ENCODE measurements around the gene PLEKHS1.
"Not testable (repeated sequence)": the region's sequence is repeated elsewhere in the genome, so short reads cannot be mapped to it uniquely, and the experiment has no call there.

PLEKHS1 gene

DNA sequence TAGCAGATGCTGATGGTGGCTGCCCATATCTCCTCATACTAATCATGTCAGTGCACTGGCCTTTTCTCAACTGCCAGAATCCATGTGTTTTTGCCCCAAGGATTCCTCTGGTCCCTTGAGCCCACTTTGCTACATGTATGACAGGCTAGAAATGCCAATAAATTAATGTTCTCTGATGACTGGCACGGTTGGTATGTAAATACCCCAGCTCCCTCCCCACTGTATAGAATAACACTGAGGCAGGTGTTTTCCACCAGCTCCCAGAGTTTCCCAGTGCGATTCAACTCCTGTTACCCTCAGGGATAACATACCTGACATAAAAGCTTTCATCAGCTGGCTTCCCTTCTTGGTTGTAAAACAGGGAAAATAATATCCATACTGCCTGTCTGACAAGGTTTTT, 9.0 kb upstream of the PLEKHS1 start:
- no peak for DNase-seq (ENCODE audit: low spot score)

GRCh38 chr10:113743594-113743993, 7.9 kb upstream of the PLEKHS1 start:
- no peak for DNase-seq (ENCODE audit: low spot score)

GRCh38 chr10:113745374-113745773, 6.1 kb upstream of the PLEKHS1 start:
- no peak for DNase-seq (ENCODE audit: low spot score)

- DNase-seq (ENCODE audit: low spot score) = no peak
Observed at GRCh38 chr10:113746217-113746957, 5.1 kb upstream of the PLEKHS1 start.

- no peak for DNase-seq (ENCODE audit: low spot score)
Observed at GRCh38 chr10:113752553-113752952, 1.1 kb downstream of the PLEKHS1 start.

DNA sequence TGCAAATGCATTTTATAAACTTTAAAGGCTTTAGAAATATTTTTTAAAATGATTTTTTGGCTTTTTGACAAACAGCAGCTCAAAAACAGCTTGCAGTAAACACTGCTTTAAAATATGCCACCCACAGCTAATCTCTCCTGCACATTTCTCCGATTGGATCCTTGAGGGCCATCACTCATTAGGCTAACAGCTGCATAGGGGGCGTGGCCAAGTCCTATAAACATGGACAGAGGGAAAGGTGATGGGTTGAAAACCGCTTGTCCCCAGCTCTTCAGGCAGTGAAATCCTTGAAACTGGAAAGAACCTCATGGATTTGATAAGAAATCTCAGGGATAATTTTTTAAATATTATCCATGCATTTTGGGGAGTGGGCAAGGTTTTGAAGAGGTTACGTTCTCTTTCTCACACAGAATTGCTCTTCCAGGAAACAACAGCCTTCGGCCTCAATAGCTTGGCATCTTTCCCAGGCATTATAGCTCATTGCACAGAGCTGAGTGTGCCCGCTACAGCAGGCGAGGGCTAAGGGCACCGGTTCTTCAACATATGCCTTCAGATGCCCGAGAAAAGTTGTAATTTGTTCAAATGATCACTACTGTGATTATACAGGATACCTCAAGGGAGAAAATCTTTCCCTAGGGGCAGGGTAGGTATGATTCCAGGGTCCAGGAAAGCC, 1.7 kb downstream of the PLEKHS1 start:
- DNase-seq (ENCODE audit: low spot score) = no peak

- no peak for DNase-seq (ENCODE audit: low spot score)
Observed at GRCh38 chr10:113754125-113754524, 2.6 kb downstream of the PLEKHS1 start.

DNA sequence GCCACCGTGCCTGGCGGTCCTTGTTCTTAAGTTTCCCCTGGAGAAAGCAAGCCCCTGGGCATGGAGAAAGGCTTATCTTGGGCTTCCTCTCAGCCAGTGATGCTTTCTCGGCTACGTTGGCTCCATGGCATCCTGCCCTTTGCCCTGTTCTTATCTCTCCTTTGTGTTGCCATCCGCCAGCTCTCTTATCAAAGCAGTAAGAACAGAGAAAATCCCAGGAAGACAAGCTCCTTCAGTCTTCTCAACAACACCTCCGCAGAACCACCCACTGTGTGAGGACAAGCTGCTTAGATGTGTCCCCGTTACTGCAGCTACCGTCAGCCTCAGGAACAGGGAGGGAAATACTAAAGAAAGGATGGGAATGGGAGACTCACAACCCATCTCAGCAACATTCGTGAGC, 3.3 kb downstream of the PLEKHS1 start:
- DNase-seq (ENCODE audit: low spot score) = no peak

DNA sequence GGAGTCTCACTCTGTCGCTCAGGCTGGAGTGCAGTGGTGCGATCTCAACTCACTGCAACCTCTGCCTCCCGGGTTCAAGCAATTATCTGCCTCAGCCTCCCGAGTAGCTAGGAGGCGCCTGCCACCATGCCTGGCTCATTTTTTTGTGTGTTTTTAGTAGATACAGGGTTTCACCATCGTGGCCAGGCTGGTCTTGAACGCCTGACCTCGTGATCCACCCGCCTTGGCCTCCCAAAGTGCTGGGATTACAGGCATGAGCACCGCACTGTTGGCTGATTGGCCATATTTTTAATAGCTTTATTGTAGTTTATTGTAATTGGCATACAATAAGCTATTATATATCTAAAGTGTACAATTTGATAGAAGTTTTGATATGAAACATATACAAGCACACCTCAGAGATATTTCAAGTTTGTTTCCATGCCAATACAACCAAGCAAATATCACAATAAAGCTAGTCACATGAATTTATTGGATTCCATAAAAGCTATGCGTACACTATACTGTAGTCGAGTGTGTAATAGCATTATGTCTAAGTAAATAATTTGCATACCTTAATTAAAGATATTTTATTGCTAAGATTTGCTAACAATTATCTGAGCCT, 5.6 kb downstream of the PLEKHS1 start:
- DNase-seq (ENCODE audit: low spot score) = no peak

DNA sequence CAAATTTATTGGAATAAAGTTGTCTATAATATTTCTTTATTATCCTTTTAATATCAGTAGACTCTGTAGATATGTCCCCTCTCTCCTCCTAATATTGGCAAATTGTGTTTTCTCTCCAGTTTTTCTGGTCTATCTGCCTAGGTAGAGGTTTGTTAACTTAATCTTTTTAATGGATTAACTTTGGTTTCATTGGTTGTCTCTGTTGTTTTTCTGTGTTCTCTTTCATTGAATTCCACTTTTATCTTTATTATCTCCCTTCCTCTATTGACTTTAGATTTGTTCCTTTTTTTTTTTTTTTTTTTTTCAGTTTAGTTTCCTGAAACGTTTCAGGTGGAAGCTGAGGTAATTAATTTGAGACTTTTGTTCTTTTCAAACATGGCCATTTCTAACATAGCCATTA, 10.6 kb downstream of the PLEKHS1 start:
- DNase-seq (ENCODE audit: low spot score) = no peak

- no peak for DNase-seq (ENCODE audit: low spot score)
Observed at GRCh38 chr10:113764582-113764981, 13.1 kb downstream of the PLEKHS1 start.

- no peak for DNase-seq (ENCODE audit: low spot score)
Observed at GRCh38 chr10:113765910-113766309, 14.4 kb downstream of the PLEKHS1 start.

GRCh38 chr10:113767222-113767621, 15.7 kb downstream of the PLEKHS1 start:
- no peak for DNase-seq (ENCODE audit: low spot score)

DNA sequence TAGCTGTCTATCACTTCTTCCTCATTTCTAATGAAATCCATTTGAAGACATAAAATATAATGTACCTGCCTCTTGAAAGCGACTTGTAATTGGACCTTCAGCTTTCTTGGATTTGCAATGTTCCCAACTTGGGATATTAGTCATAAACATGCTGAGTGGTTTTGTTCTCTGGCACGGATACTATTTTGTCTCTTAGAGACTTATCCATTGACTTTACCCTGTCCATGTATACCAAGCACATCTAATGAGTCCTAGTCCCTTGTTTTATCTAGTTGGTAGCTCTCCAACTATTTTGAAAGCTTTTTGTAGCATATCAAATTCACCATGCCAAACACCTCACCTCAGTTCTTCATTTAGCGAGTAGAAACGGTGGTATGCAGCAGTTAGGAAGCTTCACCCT, 18.9 kb downstream of the PLEKHS1 start:
- no peak for DNase-seq (ENCODE audit: low spot score)

DNA sequence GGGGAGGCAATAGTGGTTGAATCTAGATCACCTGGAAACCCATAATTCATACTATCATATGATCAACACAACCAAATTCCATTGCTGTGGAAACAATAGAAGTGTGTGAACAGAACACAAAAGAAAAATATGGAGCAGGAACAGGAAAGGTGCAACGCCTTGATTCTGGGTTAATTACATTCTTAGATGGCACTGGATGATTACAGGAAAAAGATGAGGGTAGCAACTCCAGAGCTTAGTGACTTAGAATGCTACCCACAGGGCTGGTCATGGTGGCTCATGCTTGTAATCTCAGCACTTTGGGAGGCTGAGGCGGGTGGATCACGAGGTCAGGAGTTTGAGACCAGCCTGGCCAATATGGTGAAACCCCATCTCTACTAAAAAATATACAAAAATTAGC, 19.6 kb downstream of the PLEKHS1 start:
- not testable (repeated sequence) for DNase-seq (ENCODE audit: low spot score)

GRCh38 chr10:113775686-113776294, 24.3 kb downstream of the PLEKHS1 start:
- no peak for DNase-seq (ENCODE audit: low spot score)

DNA sequence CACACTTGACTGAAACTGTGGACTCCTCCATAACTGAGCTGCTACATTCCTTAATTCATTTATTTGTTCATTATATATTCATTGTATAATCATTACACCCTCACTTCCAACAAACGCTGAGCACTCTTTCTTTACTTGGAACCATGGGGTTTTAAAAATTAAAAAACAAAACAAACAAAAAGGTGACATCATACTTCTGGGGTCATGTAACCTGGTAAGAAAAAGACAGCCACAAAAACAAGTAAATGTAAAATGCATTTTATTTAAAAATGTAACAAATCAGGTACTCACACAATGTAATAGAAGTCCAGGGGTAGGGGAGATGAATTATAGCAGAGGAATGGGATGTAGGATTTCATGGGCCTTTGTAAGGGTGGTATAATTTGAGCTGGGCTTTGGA, 25.1 kb downstream of the PLEKHS1 start:
- no peak for DNase-seq (ENCODE audit: low spot score)

- no peak for DNase-seq (ENCODE audit: low spot score)
Observed at GRCh38 chr10:113780681-113781250, 29.3 kb downstream of the PLEKHS1 start.

GRCh38 chr10:113782367-113782766, 30.9 kb downstream of the PLEKHS1 start:
- DNase-seq (ENCODE audit: low spot score) = no peak

DNA sequence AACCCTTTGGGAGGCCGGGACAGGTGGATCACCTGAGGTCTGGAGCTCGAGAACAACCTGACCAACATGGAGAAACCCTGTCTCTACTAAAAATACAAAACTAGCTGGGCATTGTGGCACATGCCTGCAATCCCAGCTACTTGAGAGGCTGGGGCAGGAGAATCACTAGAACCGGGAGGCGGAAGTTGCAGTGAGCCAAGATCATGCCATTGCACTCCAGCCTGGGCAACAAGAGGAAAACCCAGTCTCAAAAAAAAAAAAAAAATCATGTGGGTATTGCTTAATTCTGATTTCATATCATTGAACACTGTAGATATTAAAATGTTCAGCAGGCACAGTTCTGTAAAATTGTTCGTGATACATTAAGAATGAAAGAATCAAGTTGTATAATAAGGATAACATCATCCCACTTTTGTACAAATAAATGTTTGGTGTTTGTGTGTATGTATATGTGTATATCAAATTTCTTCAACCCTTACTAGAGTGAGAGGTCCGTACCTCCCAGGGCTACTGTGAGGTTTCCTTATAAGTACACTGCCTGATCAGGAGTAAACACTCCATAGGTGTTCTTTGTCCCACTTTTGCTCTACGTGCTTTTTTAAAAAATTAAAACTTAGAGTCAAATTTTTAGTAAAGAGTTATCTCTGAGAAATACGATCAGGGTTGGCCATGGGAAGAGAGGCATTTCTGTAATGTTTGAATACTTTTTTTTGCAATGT, 31.7 kb downstream of the PLEKHS1 start:
- DNase-seq (ENCODE audit: low spot score) = no peak

DNA sequence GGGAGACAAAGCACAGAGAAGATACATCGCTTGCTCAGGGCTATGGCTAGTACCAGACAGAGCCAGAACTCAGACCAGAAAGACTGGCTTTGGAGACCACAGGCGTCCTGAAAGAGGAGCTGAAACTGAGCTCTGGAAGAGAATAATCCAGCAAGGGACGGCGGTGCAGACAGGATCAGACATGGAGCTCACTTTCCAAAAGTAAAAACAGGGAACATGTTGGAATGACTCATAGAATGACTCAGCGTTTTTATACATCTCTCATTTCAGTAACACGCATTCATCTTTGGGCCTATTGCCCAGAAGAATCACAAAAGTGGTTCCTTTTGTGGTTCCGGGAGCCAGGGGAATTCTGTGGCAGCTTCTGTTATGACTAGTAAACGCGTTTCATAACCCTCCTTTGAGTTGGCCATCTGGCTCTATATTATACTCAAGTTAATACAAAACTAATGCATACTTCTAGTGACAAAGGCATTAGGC, 37.2 kb downstream of the PLEKHS1 start:
- no peak for DNase-seq (ENCODE audit: low spot score)

- no peak for DNase-seq (ENCODE audit: low spot score)
Observed at GRCh38 chr10:113791691-113792090, 40.2 kb downstream of the PLEKHS1 start.

Data from cerebellar cortex (tissue), 1 donor.